GM18907 (cell line): Measurements from ENCODE around the gene ADGRG1.
"Not testable (repeated sequence)": the region's sequence is repeated elsewhere in the genome, so short reads cannot be mapped to it uniquely, and the experiment has no call there.

Source experiments
- ATAC-seq: cut with Tn5 transposase; IDR thresholded peaks from one replicate; pipeline ENCODE4 v1.9.1; 2021; ENCODE audit warnings: mild to moderate bottlenecking, moderate library complexity; ENCODE audit not compliant: unreplicated experiment

Gene ADGRG1

DNA sequence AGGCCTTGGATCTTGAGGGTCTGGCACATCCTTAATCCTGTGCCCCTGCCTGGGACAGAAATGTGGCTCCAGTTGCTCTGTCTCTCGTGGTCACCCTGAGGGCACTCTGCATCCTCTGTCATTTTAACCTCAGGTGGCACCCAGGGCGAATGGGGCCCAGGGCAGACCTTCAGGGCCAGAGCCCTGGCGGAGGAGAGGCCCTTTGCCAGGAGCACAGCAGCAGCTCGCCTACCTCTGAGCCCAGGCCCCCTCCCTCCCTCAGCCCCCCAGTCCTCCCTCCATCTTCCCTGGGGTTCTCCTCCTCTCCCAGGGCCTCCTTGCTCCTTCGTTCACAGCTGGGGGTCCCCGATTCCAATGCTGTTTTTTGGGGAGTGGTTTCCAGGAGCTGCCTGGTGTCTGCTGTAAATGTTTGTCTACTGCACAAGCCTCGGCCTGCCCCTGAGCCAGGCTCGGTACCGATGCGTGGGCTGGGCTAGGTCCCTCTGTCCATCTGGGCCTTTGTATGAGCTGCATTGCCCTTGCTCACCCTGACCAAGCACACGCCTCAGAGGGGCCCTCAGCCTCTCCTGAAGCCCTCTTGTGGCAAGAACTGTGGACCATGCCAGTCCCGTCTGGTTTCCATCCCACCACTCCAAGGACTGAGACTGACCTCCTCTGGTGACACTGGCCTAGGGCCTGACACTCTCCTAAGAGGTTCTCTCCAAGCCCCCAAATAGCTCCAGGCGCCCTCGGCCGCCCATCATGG lies 35.7 kb downstream of the ADGRG1 start:
- no peak for ATAC-seq

DNA sequence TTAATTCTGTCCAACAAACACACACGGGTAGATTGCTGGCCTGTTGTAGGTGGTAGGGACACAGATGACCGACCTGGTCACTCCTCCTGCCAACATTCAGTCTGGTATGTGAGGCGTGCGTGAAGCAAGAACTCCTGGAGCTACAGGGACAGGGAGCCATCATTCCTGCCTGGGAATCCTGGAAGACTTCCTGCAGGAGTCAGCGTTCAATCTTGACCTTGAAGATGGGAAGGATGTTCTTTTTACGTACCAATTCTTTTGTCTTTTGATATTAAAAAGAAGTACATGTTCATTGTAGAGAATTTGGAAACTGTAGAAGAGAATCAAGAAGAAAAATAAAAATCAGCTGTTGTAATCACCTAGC lies 36.2 kb downstream of the ADGRG1 start:
- ATAC-seq: no peak

DNA sequence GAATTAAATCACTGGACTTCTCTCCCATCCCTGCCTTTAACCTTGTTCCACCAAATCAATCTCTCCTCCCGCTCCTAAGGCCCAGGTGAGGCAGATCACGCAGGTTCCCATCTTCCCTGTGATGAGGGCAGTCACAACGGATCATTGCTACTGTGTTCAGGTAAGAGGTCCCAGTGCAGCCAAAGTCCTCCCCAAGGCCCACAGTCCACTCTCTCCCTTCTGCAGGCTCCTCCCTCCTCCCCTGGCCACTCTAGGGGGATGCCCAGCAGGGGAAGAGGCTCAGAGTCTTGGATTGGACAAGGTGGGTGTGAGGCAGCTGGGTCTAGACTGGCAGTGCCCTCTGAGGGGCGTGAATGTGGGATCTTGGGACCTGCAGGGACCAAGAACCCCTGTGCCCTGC lies 37.1 kb downstream of the ADGRG1 start:
- no peak for ATAC-seq

DNA sequence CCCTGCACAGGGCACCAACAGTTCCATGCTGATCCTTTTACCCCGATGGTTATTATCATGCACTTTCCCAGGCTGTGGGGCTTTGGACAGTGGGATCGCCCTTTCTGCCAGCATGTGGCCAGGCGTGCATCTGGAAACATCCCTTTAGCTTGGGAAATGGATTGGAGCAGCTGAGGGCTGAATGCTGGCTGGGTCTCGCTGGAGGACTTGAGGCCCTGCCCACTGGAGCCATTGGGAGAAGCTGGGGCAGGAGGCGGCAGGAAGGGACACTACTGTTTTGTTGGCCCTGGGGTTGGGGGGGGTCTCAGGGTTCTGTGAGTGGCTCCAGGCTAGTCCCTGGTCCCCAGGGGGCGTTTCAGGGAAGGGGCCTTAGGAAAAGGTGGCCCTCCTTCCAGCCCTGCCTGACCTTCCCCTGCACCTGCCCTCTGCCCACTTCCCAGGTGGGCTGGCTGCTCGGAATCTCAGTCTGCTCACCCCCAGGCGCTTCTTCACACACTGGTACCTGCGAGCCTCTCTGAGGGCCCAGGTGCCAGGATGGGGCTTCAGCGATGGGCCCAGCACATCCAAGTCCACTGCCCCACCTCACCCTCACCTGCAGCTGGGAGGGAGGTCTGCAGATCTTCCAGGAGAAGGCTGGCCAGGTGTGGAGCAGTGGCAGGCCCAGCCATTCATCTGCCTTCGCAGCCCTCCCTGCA lies 38.1 kb downstream of the ADGRG1 start:
- ATAC-seq: no peak

DNA sequence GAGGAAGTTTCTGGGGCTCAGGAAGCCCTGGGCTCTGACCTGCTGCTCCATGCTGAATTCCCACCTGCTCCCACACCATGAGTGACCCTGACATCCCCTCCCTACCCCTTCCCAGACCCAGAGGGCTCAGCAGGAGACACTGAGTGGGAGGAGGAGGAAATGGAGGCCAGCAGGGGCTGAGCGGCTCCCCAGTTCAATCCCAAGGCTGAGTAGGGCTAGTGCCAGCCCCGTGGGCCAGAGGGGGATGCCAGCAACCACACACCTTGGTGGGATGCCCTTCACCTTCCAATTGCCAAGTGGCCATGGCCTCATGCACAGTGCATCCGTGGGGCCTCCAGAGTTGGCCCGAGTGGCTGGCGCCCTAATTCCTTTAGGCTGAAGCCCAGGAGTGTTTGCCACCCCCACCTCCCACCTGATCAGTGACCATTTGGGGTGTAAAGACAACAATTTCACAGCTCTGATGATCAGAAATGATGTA lies 38.7 kb downstream of the ADGRG1 start:
- no peak for ATAC-seq

DNA sequence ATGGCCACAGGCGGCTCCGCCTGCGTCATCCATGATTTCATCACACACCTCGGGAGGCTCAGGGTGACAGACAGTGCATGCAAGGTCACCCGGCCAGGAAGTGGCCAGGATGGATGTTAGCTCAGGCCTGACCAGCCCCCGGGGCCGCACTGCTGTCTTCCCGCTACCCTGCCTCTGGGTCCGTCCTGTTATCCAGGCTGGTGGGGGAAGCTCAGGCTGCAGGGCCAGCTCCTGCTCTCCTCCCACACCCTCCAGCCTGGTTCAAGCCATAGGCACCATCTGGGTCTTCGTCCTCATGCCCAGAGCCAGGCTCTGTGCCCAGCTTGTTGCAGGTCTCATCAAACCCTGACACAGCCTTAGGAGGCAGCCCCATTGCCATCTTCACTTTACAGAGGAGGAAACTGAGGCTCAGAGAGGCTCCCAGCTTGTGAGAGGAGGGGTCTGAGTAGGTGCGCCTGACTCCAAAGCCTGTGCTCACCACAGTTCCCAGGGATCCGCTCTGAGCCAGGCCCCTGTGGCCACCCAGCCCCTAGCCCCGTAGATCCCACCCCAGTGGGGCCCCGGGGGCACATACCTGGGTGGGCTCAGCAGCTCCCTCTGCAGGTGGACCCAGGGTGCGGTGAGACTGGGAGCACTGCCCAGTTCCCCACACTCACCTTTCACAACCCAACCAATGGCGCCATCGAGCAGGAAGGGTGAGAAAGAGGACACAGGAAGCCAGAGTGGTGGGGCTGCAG lies 39.3 kb downstream of the ADGRG1 start:
- no peak for ATAC-seq

DNA sequence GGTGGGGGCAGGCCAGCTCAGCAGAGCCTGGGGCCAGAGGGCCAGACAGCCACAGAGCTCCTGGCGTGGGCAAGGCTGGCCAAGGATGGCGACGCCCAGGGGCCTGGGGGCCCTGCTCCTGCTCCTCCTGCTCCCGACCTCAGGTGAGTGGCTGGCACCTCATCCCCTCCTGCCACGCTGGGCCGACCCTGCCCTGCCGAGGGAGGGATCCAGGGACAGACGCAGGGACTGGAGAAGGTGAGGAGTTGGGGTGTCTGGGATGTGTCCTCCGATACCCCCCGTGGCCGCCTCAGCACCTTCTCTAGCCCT lies 39.8 kb downstream of the ADGRG1 start, which contains the start of gene ADGRG3:
TSS of gene ADGRG3 (plus strand) at position 44 of the 309 bp plus-strand sequence. CDS start at position 86, 42 bp downstream.
- no peak for ATAC-seq

DNA sequence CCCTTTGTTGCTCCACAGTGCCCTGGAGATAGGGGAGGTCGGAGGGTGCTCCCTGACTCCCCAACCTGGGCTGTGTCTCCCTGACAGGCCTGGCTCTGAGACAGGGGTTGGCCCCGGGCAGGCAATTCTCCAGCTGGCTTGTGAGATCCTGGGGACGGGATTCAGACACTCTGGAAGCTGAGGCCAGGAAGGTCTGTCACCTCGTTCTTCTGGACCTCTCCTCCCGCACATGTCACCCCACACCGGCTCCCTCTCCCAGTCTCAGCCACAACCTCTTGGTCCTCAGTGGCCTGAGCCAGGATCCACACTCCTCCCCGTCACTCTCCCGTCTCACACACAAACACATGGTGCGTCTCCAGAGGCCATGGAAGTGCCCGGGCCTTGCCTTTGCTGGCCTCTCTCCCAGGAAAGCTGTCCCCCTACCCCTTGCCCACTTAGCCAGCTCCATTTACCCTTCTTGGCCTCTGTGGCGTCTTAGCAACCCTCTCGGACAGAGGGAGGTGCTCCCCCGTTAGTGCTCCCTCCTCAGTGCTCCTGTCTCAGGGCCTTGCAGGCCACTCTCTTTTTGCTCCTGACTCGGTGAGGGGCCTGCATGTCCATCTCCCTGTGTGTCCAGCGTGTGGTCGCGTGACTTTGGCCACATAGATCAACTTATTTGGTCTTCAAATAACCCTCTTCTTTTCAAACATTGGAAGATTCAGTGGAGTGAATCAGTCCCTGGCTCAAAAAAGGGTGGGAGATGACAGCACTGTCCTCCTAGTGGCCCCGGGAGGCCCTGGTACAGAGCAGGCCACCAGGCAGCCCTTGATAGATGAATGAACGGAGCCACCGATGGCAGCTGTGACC lies 40.4 kb downstream of the ADGRG1 start:
- no peak for ATAC-seq

DNA sequence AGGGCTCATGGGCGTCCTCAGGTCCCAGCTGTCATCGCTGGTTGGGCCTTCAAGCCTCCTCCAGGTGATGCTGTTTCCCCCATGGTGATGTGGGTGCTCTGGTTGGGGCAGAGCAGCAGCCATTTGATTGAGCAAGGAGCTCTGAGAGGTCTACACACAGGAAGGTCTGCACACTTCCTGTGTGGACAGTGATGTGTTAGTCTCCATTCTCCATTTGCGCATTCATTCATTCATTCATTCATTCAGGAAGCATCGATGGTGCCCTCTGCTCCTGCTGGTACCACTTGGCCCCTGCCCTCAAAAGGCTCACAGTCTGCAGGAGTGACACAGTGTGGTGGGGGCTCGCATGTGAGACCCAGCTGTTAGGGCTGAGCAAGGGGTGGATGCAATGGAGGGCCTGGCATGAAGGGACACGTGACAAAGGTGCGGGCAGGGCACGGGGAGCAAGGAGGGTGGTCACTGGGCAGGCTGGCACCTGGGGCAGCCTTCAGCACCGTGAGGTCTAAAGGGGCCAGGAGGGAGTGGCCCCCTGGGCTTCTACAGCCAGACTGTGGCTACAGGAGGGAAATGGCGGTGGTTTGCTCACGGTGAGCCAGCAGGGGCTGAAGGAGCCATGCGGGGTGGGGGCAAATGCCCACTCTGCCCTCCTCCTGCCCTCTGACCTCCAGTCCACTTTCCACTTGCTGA lies 41.2 kb downstream of the ADGRG1 start:
- no peak for ATAC-seq

DNA sequence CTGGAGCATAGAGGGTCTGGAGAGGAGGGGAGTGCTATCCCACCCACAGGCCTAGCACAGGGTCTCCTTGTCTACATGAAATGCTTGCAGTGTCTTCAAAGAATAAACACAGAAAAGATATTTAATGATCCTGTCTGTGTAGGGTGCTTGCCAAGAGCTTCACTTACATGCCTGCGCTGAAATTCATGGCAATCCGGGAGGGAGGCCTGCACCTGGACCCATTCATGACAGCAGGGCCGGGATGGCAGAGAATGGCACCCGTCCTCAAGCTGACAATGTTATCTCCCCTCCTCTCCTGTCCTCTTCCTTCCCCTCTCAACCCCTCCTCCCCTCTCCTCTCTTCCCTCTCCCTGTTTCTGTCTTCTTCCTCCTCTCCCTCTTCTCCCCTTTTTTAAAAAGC lies 41.8 kb downstream of the ADGRG1 start:
- no peak for ATAC-seq

DNA sequence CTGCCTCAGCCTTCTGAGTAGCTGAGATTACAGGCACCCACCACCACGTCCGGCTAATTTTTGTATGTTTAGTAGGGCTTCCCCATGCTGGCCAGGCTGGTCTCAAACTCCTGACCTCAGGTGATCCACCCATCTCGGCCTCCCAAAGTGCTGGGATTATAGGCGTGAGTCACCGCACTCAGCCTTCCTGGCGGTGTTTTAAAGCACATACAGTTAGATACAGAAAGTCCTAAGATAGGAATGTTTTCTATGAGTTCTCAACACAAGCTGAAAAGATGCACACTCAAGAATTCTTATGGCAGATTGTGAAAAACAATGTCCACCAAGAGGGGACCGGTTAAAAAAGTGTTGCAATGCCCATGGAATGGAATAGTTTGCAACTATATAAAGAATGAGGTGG lies 43.0 kb downstream of the ADGRG1 start:
- not testable (repeated sequence) for ATAC-seq

DNA sequence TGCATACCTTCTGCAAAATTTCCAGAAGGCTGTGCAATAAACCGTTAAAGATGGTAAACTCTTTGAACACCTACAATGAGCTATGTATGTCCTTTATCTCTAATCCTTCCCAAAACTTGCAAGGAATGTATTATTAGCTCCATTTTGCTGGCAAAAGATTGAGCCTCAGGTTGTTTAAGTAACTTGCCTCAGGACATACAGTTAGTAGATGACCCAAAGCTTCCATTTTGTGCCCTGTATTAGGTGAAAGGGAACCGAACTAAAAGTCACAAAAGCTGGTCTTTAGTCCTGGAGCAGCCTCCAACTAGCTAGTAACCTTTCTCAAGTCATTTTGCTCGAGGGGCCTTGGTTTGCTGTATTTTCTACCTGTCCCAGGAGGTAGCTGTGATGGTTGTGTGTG lies 44.0 kb downstream of the ADGRG1 start:
- no peak for ATAC-seq

DNA sequence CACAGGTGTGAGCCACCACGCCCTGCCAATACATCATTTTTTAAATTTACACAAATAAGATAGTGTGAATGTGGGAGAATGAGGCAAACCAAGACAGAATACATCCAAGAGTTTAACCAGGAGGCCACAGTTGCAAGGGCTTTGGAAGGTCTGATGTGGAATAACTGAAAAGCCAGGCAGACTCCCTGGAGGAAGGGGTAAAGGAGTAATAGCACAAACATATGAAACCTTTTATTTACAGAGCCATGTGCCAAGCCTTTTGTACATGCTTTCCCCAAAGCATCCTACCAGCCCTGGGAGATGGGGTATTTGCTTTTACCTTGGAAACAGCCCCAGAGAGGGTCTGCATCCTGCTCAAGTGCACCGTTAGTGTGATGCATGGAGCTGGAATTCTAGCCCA lies 44.4 kb downstream of the ADGRG1 start:
- ATAC-seq: no peak

DNA sequence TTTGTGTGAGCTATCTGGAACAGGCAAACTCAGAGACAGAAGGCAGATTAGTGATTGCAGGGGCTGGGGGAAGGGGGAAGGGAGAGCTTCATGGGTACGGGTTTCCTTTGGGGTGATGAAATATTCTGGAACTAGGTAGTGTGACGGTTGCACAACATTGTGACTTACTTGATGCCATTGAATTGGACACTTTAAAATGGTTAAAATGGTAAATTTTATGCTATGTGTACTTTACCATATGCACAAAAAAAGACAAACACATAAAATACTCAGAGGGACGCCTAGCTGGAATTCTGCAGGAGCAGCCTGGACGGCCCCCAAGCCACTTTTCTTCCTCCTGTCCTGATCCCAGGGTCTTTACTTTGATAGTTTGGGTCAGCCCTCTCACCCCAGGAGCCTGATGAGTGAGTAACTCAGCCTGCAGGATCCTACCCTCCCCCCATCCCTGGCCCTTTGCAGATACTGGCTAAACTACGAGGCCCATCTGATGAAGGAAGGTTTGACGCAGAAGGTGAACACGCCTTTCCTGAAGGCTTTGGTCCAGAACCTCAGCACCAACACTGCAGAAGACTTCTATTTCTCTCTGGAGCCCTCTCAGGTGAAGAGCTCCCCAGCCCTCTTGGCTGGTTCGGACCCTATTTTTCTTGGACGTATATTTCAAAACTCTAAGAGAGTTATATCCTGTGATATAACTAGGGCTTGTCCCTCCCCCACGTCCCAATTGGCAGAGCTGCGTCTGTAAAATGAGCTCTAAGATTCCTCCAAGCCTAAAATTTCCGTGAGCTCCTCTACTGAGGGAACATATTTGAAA lies 47.5 kb downstream of the ADGRG1 start:
- ATAC-seq: no peak

DNA sequence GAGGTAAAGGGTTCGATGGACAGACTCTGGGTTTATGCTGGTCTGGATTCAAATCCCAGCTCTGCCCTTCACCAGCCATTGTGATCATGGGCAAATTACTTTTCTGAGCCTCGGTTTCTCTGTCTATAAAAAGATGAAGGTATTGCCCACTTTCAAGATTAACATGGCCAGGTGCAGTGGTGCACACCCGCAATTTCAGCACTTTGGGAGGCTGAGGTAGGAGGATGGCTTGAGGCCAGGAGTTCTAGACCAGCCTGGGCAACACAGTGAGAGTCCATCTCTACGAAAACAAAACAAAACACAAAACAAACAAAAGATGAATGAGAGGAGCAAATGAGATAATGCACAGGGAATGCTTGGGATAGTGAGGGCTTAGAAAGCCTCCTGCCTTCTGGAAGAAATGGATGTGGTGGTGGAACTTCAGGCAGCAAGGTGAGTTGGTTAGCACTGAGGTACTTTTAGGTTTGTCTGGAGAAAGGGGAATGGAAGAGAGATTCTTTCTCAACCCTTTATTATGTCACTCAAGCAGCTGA lies 48.2 kb downstream of the ADGRG1 start:
- ATAC-seq: no peak

DNA sequence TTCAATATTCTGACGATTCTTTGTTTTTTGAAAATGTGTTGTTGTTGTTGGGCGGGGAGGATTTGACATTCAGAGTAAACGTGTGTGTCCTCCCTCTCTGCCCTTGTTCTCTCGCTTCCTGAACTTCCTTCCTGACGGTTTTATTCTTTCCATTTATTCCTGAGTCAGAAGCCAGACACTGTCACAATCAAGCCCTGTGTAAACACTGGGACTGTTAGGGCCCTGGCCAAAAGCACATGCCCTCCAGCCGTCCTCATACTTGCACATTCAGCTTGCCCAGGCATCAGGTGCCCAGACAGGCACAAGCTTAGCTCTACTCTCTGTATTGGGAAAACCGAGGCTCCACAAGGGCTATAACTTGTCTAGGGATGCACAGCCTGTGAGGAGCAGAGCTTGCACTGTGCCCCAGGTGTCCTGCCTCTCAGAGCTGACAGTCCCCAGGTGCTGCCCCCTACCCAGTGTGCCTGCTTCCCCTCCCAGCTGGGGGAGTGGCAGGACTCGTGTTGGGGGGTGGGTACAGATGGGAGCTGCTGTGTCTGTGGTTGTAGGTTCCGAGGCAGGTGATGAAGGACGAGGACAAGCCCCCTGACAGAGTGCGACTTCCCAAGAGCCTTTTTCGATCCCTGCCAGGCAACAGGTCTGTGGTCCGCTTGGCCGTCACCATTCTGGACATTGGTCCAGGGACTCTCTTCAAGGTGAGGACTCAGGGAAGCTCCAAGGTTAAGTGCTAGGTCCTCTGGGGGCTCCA lies 49.4 kb downstream of the ADGRG1 start:
- ATAC-seq: no peak

DNA sequence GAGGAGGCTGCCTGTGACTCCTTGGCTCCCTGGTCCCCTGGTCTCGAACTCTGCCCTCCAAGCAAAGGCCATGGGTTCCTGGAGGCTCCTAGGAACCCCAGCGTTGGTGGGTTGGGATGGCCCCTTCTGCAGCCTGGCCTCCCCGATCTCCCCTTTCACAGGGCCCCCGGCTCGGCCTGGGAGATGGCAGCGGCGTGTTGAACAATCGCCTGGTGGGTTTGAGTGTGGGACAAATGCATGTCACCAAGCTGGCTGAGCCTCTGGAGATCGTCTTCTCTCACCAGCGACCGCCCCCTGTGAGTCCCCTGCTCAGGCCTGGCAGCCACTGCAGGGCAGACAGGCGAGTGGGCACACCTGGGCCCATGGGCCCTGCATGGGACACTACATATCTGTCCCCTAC lies 50.6 kb downstream of the ADGRG1 start:
- ATAC-seq: no peak

DNA sequence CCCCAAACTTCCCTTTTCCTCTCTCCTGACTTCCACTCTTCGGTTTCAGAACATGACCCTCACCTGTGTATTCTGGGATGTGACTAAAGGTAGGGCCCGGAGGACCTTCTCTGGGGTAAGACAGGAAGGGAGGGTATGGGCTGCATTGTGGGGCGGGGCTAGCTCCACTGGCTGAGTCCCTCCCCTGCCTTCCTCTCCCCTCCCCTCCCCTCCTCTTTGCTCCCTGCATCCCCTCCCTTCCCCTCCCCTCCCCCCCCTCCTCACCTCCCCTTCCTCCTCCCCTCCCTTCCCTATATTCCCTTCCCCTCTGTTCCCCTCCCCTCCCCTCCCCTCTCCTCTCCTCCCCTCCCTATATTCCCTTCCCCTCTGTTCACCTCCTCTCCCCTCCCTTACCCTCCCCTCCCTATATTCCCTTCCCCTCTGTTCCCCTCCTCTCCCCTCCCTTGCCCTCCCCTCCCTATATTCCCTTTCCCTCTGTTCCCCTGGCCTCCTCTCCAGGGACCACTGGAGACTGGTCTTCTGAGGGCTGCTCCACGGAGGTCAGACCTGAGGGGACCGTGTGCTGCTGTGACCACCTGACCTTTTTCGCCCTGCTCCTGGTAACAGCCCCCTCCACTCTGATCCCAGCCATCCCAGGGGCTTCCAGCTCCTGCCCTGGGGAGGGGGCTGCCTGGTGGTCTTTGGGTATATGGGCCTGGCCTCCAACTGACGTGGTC lies 51.5 kb downstream of the ADGRG1 start:
- no peak for ATAC-seq
